ENCODE measurements around the gene MED13. TPM values are rescaled to one million over a fixed set of nuclear protein-coding genes. Genes with fewer than 3 reads are reported as not detected.

Gene MED13
- total RNA-seq (2021; fragmentation: NEBNext Ultra II Directional; extraction: Animal tissue kit (Norgen Biotek cat#: 25700)) = 10 to 100 TPM; 29.0 to 40.5 (median 33.6) TPM
- long read RNA-seq, partial matches to known transcripts = 2 of 10 reads
- long read RNA-seq, other reads (novel, unspliced or antisense) = 8 of 10 reads

DNA sequence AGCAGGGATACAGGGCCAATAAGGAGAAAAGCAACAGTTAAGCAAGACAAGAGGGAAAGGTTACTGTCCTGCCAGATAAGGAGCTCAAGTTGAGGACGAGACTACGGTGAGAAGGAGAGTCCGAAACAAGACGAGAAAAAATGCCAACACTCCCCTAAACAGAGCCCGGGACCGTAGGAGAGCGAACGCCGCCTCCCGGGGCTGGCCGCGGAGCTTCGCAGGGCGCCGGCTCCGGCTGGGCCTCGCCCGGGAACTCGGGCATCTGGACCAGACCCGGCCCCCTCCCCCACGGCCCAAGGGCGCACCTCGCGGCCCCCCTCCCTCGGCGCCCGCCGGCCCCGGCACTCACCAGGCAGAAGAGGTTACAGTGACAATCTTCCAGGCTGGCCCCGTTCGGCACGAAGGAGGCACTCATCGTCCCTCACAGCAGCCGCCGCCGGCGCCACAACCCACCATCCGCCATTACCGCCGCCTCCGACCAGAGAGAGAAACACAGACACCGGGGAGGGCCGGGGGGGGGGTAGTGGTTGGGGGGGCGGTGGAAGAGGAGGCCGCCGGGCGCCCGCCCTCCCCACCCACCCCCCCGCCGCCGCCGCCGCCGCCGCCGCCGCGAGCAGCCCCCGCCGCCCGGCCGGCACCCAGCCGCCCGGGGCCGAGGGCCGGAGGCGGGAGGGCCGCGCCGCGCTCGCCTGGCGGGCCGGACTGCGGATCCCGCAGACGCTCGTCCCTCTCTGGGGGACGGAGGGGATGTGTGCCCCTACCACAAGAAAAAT, at the start of gene MED13:
TSS of gene MED13 (minus strand) at position 488 of the 773 bp plus-strand sequence. CDS start at position 415, 73 bp downstream.
- TF ChIP-seq, protein P1, sequence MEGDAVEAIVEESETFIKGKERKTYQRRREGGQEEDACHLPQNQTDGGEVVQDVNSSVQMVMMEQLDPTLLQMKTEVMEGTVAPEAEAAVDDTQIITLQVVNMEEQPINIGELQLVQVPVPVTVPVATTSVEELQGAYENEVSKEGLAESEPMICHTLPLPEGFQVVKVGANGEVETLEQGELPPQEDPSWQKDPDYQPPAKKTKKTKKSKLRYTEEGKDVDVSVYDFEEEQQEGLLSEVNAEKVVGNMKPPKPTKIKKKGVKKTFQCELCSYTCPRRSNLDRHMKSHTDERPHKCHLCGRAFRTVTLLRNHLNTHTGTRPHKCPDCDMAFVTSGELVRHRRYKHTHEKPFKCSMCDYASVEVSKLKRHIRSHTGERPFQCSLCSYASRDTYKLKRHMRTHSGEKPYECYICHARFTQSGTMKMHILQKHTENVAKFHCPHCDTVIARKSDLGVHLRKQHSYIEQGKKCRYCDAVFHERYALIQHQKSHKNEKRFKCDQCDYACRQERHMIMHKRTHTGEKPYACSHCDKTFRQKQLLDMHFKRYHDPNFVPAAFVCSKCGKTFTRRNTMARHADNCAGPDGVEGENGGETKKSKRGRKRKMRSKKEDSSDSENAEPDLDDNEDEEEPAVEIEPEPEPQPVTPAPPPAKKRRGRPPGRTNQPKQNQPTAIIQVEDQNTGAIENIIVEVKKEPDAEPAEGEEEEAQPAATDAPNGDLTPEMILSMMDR (IDR thresholded peaks at IDR 0.05) = no peak
- peak; percentile 12 for DNase-seq
- Mint-ChIP-seq H3K9me3 (no peaks in the 10 kb centered on the region), H3K4me1 (ENCODE audit: low read depth) (peaks cover 31% of the 10 kb centered on the region), H3K36me3 (ENCODE audit: low read depth) (peaks cover 4% of the 10 kb centered on the region; the same call in 1 of the 2 replicates), H3K27ac (peak within 1 kb of the TSS; percentile 98), H3K27me3 (ENCODE audit: insufficient read depth) (peaks cover 3% of the 10 kb centered on the region; the same call in 1 of the 2 replicates), H3K4me3 (peak within 1 kb of the TSS; percentile 96)

- Mint-ChIP-seq H3K27me3 (ENCODE audit: insufficient read depth) (peaks cover 22% of the 10 kb centered on the region), H3K36me3 (ENCODE audit: low read depth) (no peaks in the 10 kb centered on the region), H3K27ac (no peak overlapping the region), H3K4me1 (ENCODE audit: low read depth) (peaks cover 7% of the 10 kb centered on the region; the same call in 1 of the 2 replicates), H3K4me3 (no peak overlapping the region), H3K9me3 (no peaks in the 10 kb centered on the region)
- TF ChIP-seq, protein P1 (IDR thresholded peaks at IDR 0.05) = no peak
- no peak for DNase-seq
Measured at GRCh38 chr17:62112229-62112628, 47.2 kb upstream of the MED13 start.

GRCh38 chr17:62111562-62112171, 46.6 kb upstream of the MED13 start:
- DNase-seq = no peak
- Mint-ChIP-seq H3K36me3 (ENCODE audit: low read depth) (no peaks in the 10 kb centered on the region), H3K9me3 (no peaks in the 10 kb centered on the region), H3K4me1 (ENCODE audit: low read depth) (peaks cover 7% of the 10 kb centered on the region; the same call in 1 of the 2 replicates), H3K27ac (no peak overlapping the region), H3K27me3 (ENCODE audit: insufficient read depth) (peaks cover 25% of the 10 kb centered on the region), H3K4me3 (no peak overlapping the region)
- TF ChIP-seq, protein P1 (IDR thresholded peaks at IDR 0.05) = no peak

DNA sequence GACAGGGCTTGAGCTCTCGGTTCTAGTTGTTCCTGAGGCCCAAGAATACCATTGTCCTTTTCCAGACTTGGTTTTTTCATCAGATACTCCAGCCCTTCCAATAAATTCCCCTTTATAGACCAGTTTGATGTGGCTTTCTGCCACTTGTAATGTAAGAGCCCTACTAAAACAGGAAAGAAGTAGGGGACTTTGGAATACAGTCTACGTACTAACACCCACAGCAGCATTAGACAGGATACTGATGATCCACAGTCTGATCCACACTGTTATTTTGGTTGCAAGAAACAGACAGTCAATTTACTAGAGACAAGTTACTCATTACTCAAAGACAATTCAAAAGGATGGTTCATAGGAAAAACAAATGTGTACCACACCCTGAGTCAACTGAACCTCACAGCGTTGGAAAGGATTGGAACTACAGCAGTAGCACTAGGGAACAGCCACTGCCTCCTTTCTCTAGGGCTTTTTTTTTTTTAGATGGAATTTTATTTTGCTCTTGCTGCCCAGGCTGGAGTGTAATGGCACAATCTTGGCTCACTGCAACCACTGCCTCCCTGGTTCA, 45.9 kb upstream of the MED13 start:
- H3K4me1 Mint-ChIP-seq (ENCODE audit: low read depth) = peaks cover 7% of the 10 kb centered on the region; the same call in 1 of the 2 replicates
- H3K27me3 Mint-ChIP-seq (ENCODE audit: insufficient read depth) = peaks cover 25% of the 10 kb centered on the region
- H3K4me3 Mint-ChIP-seq = no peak overlapping the region
- H3K27ac Mint-ChIP-seq = no peak overlapping the region
- H3K9me3 Mint-ChIP-seq = no peaks in the 10 kb centered on the region
- H3K36me3 Mint-ChIP-seq (ENCODE audit: low read depth) = no peaks in the 10 kb centered on the region
- no peak for DNase-seq
- TF ChIP-seq, protein P1 (IDR thresholded peaks at IDR 0.05) = no peak

DNA sequence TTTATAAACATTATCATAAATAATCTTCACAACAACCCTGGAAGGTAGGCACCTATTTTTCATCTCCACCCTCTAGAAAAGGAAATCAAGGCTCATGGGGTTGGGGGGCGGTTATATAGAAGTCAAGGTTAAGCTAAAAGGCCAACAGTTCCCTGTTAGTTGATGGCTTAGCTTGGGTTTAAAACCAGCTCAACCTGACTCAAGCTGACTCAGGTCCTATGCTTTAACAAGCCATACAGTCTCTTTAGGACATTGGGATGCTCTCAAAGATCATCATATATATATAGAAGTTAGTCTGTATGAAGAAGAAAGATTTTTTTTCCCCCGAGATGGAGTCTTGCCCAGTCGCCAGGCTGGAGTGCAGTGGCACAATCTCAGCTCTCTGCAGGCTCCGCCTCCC, 44.8 kb upstream of the MED13 start:
- Mint-ChIP-seq H3K4me3 (no peak overlapping the region), H3K9me3 (no peaks in the 10 kb centered on the region), H3K36me3 (ENCODE audit: low read depth) (no peaks in the 10 kb centered on the region), H3K27me3 (ENCODE audit: insufficient read depth) (peaks cover 33% of the 10 kb centered on the region), H3K4me1 (ENCODE audit: low read depth) (peaks cover 7% of the 10 kb centered on the region; the same call in 1 of the 2 replicates), H3K27ac (no peak overlapping the region)
- TF ChIP-seq, protein P1 (IDR thresholded peaks at IDR 0.05) = no peak
- DNase-seq = no peak
